HS-5 (cell line): ENCODE results near the gene NFIB.
A peak's percentile ranks its signal among the peaks of the same experiment; 100 is the strongest.

Source experiments
- DNase-seq: peaks from one replicate; pipeline ENCODE4 v3.0.0-alpha.2; 2012; ENCODE audit warnings: low read depth

NFIB gene

GRCh38 chr9:14212697-14213420, 101.1 kb downstream of the NFIB start:
- no peak for DNase-seq

GRCh38 chr9:14212077-14212476, 101.9 kb downstream of the NFIB start:
- no peak for DNase-seq

GRCh38 chr9:14211564-14211963, 102.4 kb downstream of the NFIB start:
- no peak for DNase-seq

- no peak for DNase-seq
Observed at GRCh38 chr9:14210428-14210827, 103.5 kb downstream of the NFIB start.

- no peak for DNase-seq
Observed at GRCh38 chr9:14209399-14210345, 104.3 kb downstream of the NFIB start.

- no peak for DNase-seq
Observed at GRCh38 chr9:14207352-14207995, 106.5 kb downstream of the NFIB start.

- peak; percentile 91 for DNase-seq
Observed at GRCh38 chr9:14205463-14205862, 108.5 kb downstream of the NFIB start.

- no peak for DNase-seq
Observed at GRCh38 chr9:14203356-14204056, 110.4 kb downstream of the NFIB start.

GRCh38 chr9:14198841-14199455, 115.0 kb downstream of the NFIB start:
- DNase-seq: no peak

GRCh38 chr9:14198047-14198840, 115.7 kb downstream of the NFIB start:
- no peak for DNase-seq

GRCh38 chr9:14197325-14197858, 116.5 kb downstream of the NFIB start:
- no peak for DNase-seq

- DNase-seq: no peak
Observed at GRCh38 chr9:14193328-14193990, 120.5 kb downstream of the NFIB start.

- DNase-seq: no peak
Observed at GRCh38 chr9:14192556-14192955, 121.4 kb downstream of the NFIB start.

GRCh38 chr9:14191512-14191911, 122.4 kb downstream of the NFIB start:
- DNase-seq: no peak

GRCh38 chr9:14190240-14190639, 123.7 kb downstream of the NFIB start:
- DNase-seq: no peak

- DNase-seq: no peak
Observed at GRCh38 chr9:14189578-14189977, 124.4 kb downstream of the NFIB start.

GRCh38 chr9:14189146-14189545, 124.8 kb downstream of the NFIB start:
- no peak for DNase-seq

GRCh38 chr9:14188538-14188937, 125.4 kb downstream of the NFIB start:
- no peak for DNase-seq

GRCh38 chr9:14188011-14188410, 125.9 kb downstream of the NFIB start:
- no peak for DNase-seq

- DNase-seq: no peak
Observed at GRCh38 chr9:14186096-14186495, 127.8 kb downstream of the NFIB start.
